GM23338 (cell line): Measurements from ENCODE around the gene CLASRP.

ENCODE experiments used
- CREB1 ChIP-seq: fragments of 250-450 bp; sonication (Bioruptor Pico); IDR thresholded peaks from 2 replicates; pipeline ENCODE4 v1.5.0; 2020; ENCODE audit warnings: low read depth, mild to moderate bottlenecking, moderate library complexity
- EZH2 ChIP-seq: fragments of 200-600 bp; sonication (generic); IDR thresholded peaks from one replicate; pipeline ENCODE4 v1.8.0; 2017; ENCODE audit warnings: antibody characterized with exemption, mild to moderate bottlenecking, low read depth; ENCODE audit not compliant: unreplicated experiment
- EZH2phosphoT487 ChIP-seq: fragments of 200-600 bp; sonication (generic); IDR thresholded peaks from one replicate; pipeline ENCODE4 v1.8.1; 2018; ENCODE audit warnings: antibody characterized with exemption; ENCODE audit not compliant: unreplicated experiment
- JUNB ChIP-seq: IDR thresholded peaks from one replicate; pipeline ENCODE4 v1.6.1; 2016; ENCODE audit warnings: antibody characterized with exemption; ENCODE audit not compliant: unreplicated experiment
- NANOG ChIP-seq: IDR thresholded peaks from 2 replicates; pipeline ENCODE4 v1.6.1; 2016; ENCODE audit warnings: antibody characterized with exemption, borderline replicate concordance
- POLR2AphosphoS5 ChIP-seq: IDR thresholded peaks from 2 replicates; pipeline ENCODE4 v1.6.1; 2016; ENCODE audit warnings: antibody characterized with exemption, low read depth
- STAT1 ChIP-seq: IDR thresholded peaks from one replicate; pipeline ENCODE4 v1.6.1; 2016; ENCODE audit warnings: antibody characterized with exemption; ENCODE audit not compliant: unreplicated experiment
- ZNF331 ChIP-seq: fragments of 250-450 bp; sonication (Bioruptor Pico); IDR thresholded peaks from 2 replicates; pipeline ENCODE4 v1.5.0; 2020; ENCODE audit warnings: low read depth, mild to moderate bottlenecking, moderate library complexity
- TF ChIP-seq, protein P1 (sequence below), 2 experiments: fragments of 200-600 bp in 1 of 2; sonication (generic) in 1 of 2; conservative IDR thresholded peaks; 2 replicates each; pipeline versions ENCODE4 v1.5.1 to v1.6.1; 2016 to 2017; ENCODE audit warnings: antibody characterized with exemption in 2 of 2, low read depth in 2 of 2, mild to moderate bottlenecking in 2 of 2, moderate library complexity in 1 of 2
- TF ChIP-seq, protein P2 (sequence below): IDR thresholded peaks from one replicate; pipeline ENCODE4 v1.6.1; 2018; ENCODE audit warnings: antibody characterized with exemption; ENCODE audit not compliant: unreplicated experiment
- TF ChIP-seq, protein P3 (sequence below): IDR thresholded peaks from 2 replicates; pipeline ENCODE4 v1.6.1; 2016; ENCODE audit warnings: antibody characterized with exemption
- TF ChIP-seq, protein P4 (sequence below): fragments of 250-450 bp; sonication (Bioruptor Pico); IDR thresholded peaks from 2 replicates; pipeline ENCODE4 v1.5.0; 2020; ENCODE audit warnings: mild to moderate bottlenecking, moderate library complexity

DNA sequence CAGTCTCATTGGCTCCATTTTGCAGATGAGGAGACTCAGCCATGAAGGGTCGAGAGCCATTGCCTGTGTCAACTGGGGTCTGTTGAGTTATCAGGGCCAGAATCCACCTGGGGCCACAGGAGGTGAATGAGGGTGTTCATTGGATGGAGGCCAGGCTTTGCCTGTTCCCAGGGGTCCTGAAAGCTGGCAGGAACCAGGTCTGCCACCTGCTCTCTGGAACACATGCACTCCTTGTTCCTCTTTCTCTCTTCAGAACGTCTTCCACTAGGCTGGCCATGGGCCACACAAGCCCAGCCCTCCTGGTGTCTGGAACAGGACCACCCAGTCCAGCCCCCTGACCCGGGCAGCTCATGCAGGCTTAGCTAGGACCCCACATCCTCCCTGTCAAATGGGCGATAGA lies 75.3 kb downstream of the CLASRP start:
- TF ChIP-seq, protein P1, sequence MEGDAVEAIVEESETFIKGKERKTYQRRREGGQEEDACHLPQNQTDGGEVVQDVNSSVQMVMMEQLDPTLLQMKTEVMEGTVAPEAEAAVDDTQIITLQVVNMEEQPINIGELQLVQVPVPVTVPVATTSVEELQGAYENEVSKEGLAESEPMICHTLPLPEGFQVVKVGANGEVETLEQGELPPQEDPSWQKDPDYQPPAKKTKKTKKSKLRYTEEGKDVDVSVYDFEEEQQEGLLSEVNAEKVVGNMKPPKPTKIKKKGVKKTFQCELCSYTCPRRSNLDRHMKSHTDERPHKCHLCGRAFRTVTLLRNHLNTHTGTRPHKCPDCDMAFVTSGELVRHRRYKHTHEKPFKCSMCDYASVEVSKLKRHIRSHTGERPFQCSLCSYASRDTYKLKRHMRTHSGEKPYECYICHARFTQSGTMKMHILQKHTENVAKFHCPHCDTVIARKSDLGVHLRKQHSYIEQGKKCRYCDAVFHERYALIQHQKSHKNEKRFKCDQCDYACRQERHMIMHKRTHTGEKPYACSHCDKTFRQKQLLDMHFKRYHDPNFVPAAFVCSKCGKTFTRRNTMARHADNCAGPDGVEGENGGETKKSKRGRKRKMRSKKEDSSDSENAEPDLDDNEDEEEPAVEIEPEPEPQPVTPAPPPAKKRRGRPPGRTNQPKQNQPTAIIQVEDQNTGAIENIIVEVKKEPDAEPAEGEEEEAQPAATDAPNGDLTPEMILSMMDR (conservative IDR thresholded peaks at IDR 0.05; ENCODE audit: low read depth in 2 of 2): no peak
- TF ChIP-seq POLR2AphosphoS5: no peak
- no peak for TF ChIP-seq EZH2
- TF ChIP-seq, protein P2, sequence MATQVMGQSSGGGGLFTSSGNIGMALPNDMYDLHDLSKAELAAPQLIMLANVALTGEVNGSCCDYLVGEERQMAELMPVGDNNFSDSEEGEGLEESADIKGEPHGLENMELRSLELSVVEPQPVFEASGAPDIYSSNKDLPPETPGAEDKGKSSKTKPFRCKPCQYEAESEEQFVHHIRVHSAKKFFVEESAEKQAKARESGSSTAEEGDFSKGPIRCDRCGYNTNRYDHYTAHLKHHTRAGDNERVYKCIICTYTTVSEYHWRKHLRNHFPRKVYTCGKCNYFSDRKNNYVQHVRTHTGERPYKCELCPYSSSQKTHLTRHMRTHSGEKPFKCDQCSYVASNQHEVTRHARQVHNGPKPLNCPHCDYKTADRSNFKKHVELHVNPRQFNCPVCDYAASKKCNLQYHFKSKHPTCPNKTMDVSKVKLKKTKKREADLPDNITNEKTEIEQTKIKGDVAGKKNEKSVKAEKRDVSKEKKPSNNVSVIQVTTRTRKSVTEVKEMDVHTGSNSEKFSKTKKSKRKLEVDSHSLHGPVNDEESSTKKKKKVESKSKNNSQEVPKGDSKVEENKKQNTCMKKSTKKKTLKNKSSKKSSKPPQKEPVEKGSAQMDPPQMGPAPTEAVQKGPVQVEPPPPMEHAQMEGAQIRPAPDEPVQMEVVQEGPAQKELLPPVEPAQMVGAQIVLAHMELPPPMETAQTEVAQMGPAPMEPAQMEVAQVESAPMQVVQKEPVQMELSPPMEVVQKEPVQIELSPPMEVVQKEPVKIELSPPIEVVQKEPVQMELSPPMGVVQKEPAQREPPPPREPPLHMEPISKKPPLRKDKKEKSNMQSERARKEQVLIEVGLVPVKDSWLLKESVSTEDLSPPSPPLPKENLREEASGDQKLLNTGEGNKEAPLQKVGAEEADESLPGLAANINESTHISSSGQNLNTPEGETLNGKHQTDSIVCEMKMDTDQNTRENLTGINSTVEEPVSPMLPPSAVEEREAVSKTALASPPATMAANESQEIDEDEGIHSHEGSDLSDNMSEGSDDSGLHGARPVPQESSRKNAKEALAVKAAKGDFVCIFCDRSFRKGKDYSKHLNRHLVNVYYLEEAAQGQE: no peak
- TF ChIP-seq STAT1: no peak
- TF ChIP-seq CREB1 (CRISPR knock-in tag): no peak
- TF ChIP-seq, protein P3, sequence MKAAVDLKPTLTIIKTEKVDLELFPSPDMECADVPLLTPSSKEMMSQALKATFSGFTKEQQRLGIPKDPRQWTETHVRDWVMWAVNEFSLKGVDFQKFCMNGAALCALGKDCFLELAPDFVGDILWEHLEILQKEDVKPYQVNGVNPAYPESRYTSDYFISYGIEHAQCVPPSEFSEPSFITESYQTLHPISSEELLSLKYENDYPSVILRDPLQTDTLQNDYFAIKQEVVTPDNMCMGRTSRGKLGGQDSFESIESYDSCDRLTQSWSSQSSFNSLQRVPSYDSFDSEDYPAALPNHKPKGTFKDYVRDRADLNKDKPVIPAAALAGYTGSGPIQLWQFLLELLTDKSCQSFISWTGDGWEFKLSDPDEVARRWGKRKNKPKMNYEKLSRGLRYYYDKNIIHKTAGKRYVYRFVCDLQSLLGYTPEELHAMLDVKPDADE: no peak
- TF ChIP-seq JUNB: no peak
- TF ChIP-seq EZH2phosphoT487: no peak
- no peak for TF ChIP-seq NANOG
- no peak for TF ChIP-seq ZNF331 (CRISPR knock-in tag)
- TF ChIP-seq, protein P4, sequence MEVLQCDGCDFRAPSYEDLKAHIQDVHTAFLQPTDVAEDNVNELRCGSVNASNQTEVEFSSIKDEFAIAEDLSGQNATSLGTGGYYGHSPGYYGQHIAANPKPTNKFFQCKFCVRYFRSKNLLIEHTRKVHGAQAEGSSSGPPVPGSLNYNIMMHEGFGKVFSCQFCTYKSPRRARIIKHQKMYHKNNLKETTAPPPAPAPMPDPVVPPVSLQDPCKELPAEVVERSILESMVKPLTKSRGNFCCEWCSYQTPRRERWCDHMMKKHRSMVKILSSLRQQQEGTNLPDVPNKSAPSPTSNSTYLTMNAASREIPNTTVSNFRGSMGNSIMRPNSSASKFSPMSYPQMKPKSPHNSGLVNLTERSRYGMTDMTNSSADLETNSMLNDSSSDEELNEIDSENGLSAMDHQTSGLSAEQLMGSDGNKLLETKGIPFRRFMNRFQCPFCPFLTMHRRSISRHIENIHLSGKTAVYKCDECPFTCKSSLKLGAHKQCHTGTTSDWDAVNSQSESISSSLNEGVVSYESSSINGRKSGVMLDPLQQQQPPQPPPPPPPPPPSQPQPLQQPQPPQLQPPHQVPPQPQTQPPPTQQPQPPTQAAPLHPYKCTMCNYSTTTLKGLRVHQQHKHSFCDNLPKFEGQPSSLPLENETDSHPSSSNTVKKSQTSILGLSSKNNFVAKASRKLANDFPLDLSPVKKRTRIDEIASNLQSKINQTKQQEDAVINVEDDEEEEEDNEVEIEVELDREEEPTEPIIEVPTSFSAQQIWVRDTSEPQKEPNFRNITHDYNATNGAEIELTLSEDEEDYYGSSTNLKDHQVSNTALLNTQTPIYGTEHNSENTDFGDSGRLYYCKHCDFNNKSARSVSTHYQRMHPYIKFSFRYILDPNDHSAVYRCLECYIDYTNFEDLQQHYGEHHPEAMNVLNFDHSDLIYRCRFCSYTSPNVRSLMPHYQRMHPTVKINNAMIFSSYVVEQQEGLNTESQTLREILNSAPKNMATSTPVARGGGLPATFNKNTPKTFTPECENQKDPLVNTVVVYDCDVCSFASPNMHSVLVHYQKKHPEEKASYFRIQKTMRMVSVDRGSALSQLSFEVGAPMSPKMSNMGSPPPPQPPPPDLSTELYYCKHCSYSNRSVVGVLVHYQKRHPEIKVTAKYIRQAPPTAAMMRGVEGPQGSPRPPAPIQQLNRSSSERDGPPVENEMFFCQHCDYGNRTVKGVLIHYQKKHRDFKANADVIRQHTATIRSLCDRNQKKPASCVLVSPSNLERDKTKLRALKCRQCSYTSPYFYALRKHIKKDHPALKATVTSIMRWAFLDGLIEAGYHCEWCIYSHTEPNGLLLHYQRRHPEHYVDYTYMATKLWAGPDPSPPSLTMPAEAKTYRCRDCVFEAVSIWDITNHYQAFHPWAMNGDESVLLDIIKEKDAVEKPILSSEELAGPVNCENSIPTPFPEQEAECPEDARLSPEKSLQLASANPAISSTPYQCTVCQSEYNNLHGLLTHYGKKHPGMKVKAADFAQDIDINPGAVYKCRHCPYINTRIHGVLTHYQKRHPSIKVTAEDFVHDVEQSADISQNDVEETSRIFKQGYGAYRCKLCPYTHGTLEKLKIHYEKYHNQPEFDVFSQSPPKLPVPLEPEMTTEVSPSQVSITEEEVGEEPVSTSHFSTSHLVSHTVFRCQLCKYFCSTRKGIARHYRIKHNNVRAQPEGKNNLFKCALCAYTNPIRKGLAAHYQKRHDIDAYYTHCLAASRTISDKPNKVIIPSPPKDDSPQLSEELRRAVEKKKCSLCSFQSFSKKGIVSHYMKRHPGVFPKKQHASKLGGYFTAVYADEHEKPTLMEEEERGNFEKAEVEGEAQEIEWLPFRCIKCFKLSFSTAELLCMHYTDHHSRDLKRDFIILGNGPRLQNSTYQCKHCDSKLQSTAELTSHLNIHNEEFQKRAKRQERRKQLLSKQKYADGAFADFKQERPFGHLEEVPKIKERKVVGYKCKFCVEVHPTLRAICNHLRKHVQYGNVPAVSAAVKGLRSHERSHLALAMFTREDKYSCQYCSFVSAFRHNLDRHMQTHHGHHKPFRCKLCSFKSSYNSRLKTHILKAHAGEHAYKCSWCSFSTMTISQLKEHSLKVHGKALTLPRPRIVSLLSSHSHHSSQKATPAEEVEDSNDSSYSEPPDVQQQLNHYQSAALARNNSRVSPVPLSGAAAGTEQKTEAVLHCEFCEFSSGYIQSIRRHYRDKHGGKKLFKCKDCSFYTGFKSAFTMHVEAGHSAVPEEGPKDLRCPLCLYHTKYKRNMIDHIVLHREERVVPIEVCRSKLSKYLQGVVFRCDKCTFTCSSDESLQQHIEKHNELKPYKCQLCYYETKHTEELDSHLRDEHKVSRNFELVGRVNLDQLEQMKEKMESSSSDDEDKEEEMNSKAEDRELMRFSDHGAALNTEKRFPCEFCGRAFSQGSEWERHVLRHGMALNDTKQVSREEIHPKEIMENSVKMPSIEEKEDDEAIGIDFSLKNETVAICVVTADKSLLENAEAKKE (CRISPR knock-in tag): no peak
